Endothelial cell of umbilical vein (primary cell): ENCODE results near the gene DNAJC4.

Experiments used
- POLR2A ChIP-seq: IDR thresholded peaks from 2 replicates; pipeline ENCODE4 v1.6.1; 2012; ENCODE audit warnings: low read depth, mild to moderate bottlenecking, control low read depth, low read length
- TF ChIP-seq, protein P1 (sequence below), 2 donors: IDR thresholded peaks; 1 replicate in 1 of 2; 2 replicates in 1 of 2; pipeline ENCODE4 v1.5.1; 2011; ENCODE audit warnings: low read length in 2 of 2, mild to moderate bottlenecking in 2 of 2, moderate library complexity in 2 of 2, control low read depth in 1 of 2, inconsistent platforms in 1 of 2, low read depth in 1 of 2; ENCODE audit not compliant: insufficient read depth in 1 of 2; ENCODE audit errors: extremely low read depth in 1 of 2
- TF ChIP-seq, protein P2 (sequence below): IDR thresholded peaks from 2 replicates; pipeline ENCODE4 v1.6.1; 2011; ENCODE audit not compliant: insufficient read depth, insufficient read length

DNA sequence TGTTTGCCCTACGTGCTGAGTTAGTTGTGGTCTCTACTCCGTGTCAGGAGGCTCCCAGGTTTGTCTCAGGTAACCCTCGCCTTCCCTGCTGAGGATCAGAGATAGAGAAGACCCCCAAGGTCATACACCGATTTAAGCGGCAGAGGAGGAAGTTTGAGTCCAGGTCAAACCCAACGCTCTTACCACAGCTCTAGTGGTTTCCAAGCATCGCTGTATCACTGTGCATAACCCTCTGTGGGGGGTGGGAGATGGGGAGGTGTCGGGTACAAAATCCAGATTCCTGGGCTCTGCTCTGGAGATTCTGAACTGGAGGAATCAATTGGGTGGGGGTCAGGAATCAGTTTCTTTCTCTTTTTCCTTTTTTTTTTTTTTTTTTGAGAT, 627 bp downstream of the DNAJC4 start:
- TF ChIP-seq POLR2A = no peak
- TF ChIP-seq, protein P1, sequence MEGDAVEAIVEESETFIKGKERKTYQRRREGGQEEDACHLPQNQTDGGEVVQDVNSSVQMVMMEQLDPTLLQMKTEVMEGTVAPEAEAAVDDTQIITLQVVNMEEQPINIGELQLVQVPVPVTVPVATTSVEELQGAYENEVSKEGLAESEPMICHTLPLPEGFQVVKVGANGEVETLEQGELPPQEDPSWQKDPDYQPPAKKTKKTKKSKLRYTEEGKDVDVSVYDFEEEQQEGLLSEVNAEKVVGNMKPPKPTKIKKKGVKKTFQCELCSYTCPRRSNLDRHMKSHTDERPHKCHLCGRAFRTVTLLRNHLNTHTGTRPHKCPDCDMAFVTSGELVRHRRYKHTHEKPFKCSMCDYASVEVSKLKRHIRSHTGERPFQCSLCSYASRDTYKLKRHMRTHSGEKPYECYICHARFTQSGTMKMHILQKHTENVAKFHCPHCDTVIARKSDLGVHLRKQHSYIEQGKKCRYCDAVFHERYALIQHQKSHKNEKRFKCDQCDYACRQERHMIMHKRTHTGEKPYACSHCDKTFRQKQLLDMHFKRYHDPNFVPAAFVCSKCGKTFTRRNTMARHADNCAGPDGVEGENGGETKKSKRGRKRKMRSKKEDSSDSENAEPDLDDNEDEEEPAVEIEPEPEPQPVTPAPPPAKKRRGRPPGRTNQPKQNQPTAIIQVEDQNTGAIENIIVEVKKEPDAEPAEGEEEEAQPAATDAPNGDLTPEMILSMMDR (IDR thresholded peaks at IDR 0.05; ENCODE audit: extremely low read depth in 1 of 2, insufficient read depth in 1 of 2, low read depth in 1 of 2, low read length in 2 of 2) = no peak
- TF ChIP-seq, protein P2, sequence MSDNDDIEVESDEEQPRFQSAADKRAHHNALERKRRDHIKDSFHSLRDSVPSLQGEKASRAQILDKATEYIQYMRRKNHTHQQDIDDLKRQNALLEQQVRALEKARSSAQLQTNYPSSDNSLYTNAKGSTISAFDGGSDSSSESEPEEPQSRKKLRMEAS = no peak
